Omental fat pad (tissue), 4 donors: ENCODE data around the gene AGBL3. TPM values are rescaled to one million over a fixed set of nuclear protein-coding genes. Genes with fewer than 3 reads are reported as not detected.

ENCODE experiments used
- ATAC-seq: fragments of 150-250 bp; one replicate; pipeline ENCODE4 v1.9.1; 2016; ENCODE audit warnings: mild to moderate bottlenecking, moderate library complexity; ENCODE audit not compliant: low FRiP score
- DNase-seq: peaks from one replicate; pipeline ENCODE4 v3.0.0-alpha.2; 2019; ENCODE audit warnings: low spot score
- CTCF ChIP-seq, 3 donors: fragments of 450-650 bp; IDR thresholded peaks; one replicate each; pipeline ENCODE4 v1.5.1; 2016 to 2017; ENCODE audit warnings: antibody characterized with exemption in 3 of 3, mild to moderate bottlenecking in 3 of 3, moderate library complexity in 2 of 3
- total RNA-seq, 4 donors: library from RNA; depleted of rRNA; stranded (reverse); fragments of >200 nt; gene quantifications; one replicate each; pipeline ENCODE4 v1.1.0, GENCODE V29; 2016

AGBL3 gene
- total RNA-seq, 4 donors from 2014 or later = 1.6 to 3.2 (median 2.3) TPM

- DNase-seq (no peak), ATAC-seq (no peak)
- no peak for TF ChIP-seq CTCF (IDR thresholded peaks at IDR 0.05)
Measured at GRCh38 chr7:135166338-135166990, 180.2 kb downstream of the AGBL3 start.

- DNase-seq (no peak), ATAC-seq (no peak)
- no peak for TF ChIP-seq CTCF (IDR thresholded peaks at IDR 0.05)
Measured at GRCh38 chr7:135167365-135167917, 181.1 kb downstream of the AGBL3 start.

GRCh38 chr7:135168001-135168400 is 181.7 kb downstream of the AGBL3 start:
- DNase-seq (no peak), ATAC-seq (no peak)

GRCh38 chr7:135168489-135169140 is 182.3 kb downstream of the AGBL3 start:
- TF ChIP-seq CTCF (IDR thresholded peaks at IDR 0.05) = no peak
- DNase-seq (no peak), ATAC-seq (no peak)

More at GRCh38 chr7:135168001-135168400, 181.7 kb downstream of the AGBL3 start:
- no peak for TF ChIP-seq CTCF (IDR thresholded peaks at IDR 0.05)

- no peak for DNase-seq
- ATAC-seq = peak; percentile 63
- TF ChIP-seq CTCF (IDR thresholded peaks at IDR 0.05) = peak in 1 of 3 donors; percentile 6
Measured at GRCh38 chr7:135169141-135169963, 183.0 kb downstream of the AGBL3 start.

GRCh38 chr7:135169964-135170273 is 183.6 kb downstream of the AGBL3 start:
- no peak for DNase-seq
- no peak for ATAC-seq
- TF ChIP-seq CTCF (IDR thresholded peaks at IDR 0.05) = no peak
